Panc1 (cell line): ENCODE measurements around the gene ESRRG. TPM values are rescaled to one million over a fixed set of nuclear protein-coding genes. Genes with fewer than 3 reads are reported as not detected.

Source experiments
- ATAC-seq: fragments of 200-7000 bp; cut with Tn5 transposase; 2 replicates; pipeline ENCODE4 v1.9.1; 2020; ENCODE audit warnings: mild to moderate bottlenecking, moderate library complexity
- BruUV-seq: library from RNA; stranded (reverse); fragments of 400-500 nt; replicated peaks from 2 replicates; lab custom pipeline; 2021; lab: Mats Ljungman, UMichigan
- CTCF ChIA-PET: fragments of 300-600 bp; sonication (Branson Sonifier 250); formaldehyde crosslinking; loops from one replicate; lab custom pipeline; 2022; ENCODE audit warnings: antibody characterized with exemption; lab: Charles Lee
- POLR2A ChIA-PET: fragments of 300-600 bp; sonication (Branson Sonifier 250); formaldehyde crosslinking; loops from one replicate; lab custom pipeline; 2022; ENCODE audit warnings: antibody characterized with exemption; lab: Charles Lee
- DNase-seq: peaks from one replicate; pipeline ENCODE4 v3.0.0-alpha.2; 2010; ENCODE audit warnings: low read depth, low spot score
- H3K27ac ChIP-seq: 2 replicates; pipeline ENCODE4 v1.5.1; 2011; ENCODE audit warnings: mild to moderate bottlenecking, low read length, inconsistent platforms
- H3K27me3 ChIP-seq: fragments of 200-500 bp; sonication (Bioruptor generic); 2 replicates; pipeline ENCODE4 v1.6.0; 2014; ENCODE audit warnings: low read length, inconsistent platforms; ENCODE audit not compliant: control insufficient read depth, insufficient read depth
- H3K36me3 ChIP-seq: fragments of 200-500 bp; sonication (Bioruptor generic); 2 replicates; pipeline ENCODE4 v1.5.1; 2014; ENCODE audit warnings: inconsistent platforms, mild to moderate bottlenecking, low read length, moderate library complexity; ENCODE audit not compliant: control insufficient read depth, insufficient read depth
- H3K4me1 ChIP-seq: 2 replicates; pipeline ENCODE4 v1.5.1; 2011; ENCODE audit warnings: inconsistent platforms, mild to moderate bottlenecking, low read length, moderate library complexity; ENCODE audit not compliant: control insufficient read depth, insufficient read depth
- H3K4me3 ChIP-seq, 2 experiments: 2 replicates each; pipeline ENCODE4 v1.5.1; 2011 to 2012; ENCODE audit warnings: low read depth in 2 of 2, low read length in 2 of 2, mild to moderate bottlenecking in 2 of 2, inconsistent platforms in 1 of 2, moderate library complexity in 1 of 2
- H3K9me3 ChIP-seq: fragments of 200-500 bp; sonication (Bioruptor generic); 2 replicates; pipeline ENCODE4 v1.5.1; 2014; ENCODE audit warnings: low read depth, mild to moderate bottlenecking, inconsistent platforms, low read length, moderate library complexity; ENCODE audit not compliant: control insufficient read depth, insufficient read depth
- POLR2AphosphoS5 ChIP-seq: IDR thresholded peaks from 2 replicates; pipeline ENCODE4 v1.6.1; 2012; ENCODE audit warnings: mild to moderate bottlenecking, low read depth, low read length, moderate library complexity
- SIN3A ChIP-seq: IDR thresholded peaks from 2 replicates; pipeline ENCODE4 v1.6.1; 2012; ENCODE audit warnings: low read depth, mild to moderate bottlenecking, low read length, moderate library complexity, borderline replicate concordance; ENCODE audit not compliant: insufficient read depth
- TCF7L2 ChIP-seq: IDR thresholded peaks from 2 replicates; pipeline ENCODE4 v1.6.1; 2011; ENCODE audit warnings: mild to moderate bottlenecking, low read depth, low read length, inconsistent platforms
- in situ Hi-C: cut with HindIII; loops from 2 replicates; pipeline ENCODE4 v1.10.0; 2016; ENCODE audit warnings: low sequenced_read_pairs, low pct_unique_long_range_greater_than_20kb
- intact Hi-C: fragments of 100-400 bp; cut with micrococcal nuclease; formaldehyde crosslinking; loops from one replicate; pipeline ENCODE4 v1.10.0; 2022; ENCODE audit not compliant: unreplicated experiment
- total RNA-seq: library from RNA; stranded (reverse); gene quantifications from one replicate; pipeline ENCODE4 v1.2.1, GENCODE V29; 2021; ENCODE audit not compliant: unreplicated experiment
- TF ChIP-seq, protein P1 (sequence below), 2 experiments: IDR thresholded peaks; 2 replicates each; pipeline ENCODE4 v1.6.1; 2011 to 2012; ENCODE audit warnings: low read depth in 2 of 2, control low read depth in 1 of 2, low read length in 1 of 2, mild to moderate bottlenecking in 1 of 2, moderate library complexity in 1 of 2; ENCODE audit not compliant: insufficient read depth in 1 of 2
- TF ChIP-seq, protein P2 (sequence below): fragments of 450-650 bp; IDR thresholded peaks from 2 replicates; pipeline ENCODE4 v1.5.1; 2017; ENCODE audit warnings: mild to moderate bottlenecking

The ESRRG gene
- total RNA-seq, 1 experiment from 2014 or later, result not detected

DNA sequence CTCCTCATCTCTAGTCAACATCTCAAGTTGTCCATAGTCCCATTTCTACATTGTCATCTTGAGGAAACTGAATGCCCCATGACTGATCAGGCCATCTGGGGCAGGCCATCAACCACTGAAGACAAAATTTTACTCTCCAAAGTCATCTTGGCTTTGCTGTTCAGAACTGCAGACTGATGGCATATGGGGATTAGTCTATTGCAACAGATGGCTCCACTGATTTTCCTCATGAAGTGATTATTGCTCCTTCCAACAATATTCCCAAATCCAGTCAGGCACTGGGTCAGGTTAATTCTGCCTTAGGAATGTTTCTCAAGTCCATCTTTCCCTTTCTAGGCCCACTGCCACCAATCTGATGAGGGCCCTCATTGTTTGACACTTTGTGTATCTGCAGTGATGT, 101.7 kb downstream of the ESRRG start:
- CTCF ChIA-PET, result no interaction called here
- intact Hi-C loops, result no loop called here
- no TSS peak for BruUV-seq
- no peak overlapping the region for H3K4me3 ChIP-seq
- in situ Hi-C loops, result no loop called here
- ATAC-seq (no peak), DNase-seq (no peak)
- no peak for TF ChIP-seq TCF7L2
- TF ChIP-seq, protein P1, sequence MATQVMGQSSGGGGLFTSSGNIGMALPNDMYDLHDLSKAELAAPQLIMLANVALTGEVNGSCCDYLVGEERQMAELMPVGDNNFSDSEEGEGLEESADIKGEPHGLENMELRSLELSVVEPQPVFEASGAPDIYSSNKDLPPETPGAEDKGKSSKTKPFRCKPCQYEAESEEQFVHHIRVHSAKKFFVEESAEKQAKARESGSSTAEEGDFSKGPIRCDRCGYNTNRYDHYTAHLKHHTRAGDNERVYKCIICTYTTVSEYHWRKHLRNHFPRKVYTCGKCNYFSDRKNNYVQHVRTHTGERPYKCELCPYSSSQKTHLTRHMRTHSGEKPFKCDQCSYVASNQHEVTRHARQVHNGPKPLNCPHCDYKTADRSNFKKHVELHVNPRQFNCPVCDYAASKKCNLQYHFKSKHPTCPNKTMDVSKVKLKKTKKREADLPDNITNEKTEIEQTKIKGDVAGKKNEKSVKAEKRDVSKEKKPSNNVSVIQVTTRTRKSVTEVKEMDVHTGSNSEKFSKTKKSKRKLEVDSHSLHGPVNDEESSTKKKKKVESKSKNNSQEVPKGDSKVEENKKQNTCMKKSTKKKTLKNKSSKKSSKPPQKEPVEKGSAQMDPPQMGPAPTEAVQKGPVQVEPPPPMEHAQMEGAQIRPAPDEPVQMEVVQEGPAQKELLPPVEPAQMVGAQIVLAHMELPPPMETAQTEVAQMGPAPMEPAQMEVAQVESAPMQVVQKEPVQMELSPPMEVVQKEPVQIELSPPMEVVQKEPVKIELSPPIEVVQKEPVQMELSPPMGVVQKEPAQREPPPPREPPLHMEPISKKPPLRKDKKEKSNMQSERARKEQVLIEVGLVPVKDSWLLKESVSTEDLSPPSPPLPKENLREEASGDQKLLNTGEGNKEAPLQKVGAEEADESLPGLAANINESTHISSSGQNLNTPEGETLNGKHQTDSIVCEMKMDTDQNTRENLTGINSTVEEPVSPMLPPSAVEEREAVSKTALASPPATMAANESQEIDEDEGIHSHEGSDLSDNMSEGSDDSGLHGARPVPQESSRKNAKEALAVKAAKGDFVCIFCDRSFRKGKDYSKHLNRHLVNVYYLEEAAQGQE (IDR thresholded peaks at IDR 0.05; ENCODE audit: insufficient read depth in 1 of 2, low read depth in 2 of 2, low read length in 1 of 2), result no peak
- no peak for TF ChIP-seq SIN3A
- TF ChIP-seq POLR2AphosphoS5, result no peak
- TF ChIP-seq, protein P2, sequence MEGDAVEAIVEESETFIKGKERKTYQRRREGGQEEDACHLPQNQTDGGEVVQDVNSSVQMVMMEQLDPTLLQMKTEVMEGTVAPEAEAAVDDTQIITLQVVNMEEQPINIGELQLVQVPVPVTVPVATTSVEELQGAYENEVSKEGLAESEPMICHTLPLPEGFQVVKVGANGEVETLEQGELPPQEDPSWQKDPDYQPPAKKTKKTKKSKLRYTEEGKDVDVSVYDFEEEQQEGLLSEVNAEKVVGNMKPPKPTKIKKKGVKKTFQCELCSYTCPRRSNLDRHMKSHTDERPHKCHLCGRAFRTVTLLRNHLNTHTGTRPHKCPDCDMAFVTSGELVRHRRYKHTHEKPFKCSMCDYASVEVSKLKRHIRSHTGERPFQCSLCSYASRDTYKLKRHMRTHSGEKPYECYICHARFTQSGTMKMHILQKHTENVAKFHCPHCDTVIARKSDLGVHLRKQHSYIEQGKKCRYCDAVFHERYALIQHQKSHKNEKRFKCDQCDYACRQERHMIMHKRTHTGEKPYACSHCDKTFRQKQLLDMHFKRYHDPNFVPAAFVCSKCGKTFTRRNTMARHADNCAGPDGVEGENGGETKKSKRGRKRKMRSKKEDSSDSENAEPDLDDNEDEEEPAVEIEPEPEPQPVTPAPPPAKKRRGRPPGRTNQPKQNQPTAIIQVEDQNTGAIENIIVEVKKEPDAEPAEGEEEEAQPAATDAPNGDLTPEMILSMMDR, result no peak
- no peaks in the 10 kb centered on the region for H3K4me1 ChIP-seq
- no peaks in the 10 kb centered on the region for H3K36me3 ChIP-seq
- H3K9me3 ChIP-seq, result no peaks in the 10 kb centered on the region
- no peak overlapping the region for H3K27ac ChIP-seq
- POLR2A ChIA-PET, result no interaction called here
- H3K27me3 ChIP-seq, result no peaks in the 10 kb centered on the region; the same call in 1 of the 2 replicates

DNA sequence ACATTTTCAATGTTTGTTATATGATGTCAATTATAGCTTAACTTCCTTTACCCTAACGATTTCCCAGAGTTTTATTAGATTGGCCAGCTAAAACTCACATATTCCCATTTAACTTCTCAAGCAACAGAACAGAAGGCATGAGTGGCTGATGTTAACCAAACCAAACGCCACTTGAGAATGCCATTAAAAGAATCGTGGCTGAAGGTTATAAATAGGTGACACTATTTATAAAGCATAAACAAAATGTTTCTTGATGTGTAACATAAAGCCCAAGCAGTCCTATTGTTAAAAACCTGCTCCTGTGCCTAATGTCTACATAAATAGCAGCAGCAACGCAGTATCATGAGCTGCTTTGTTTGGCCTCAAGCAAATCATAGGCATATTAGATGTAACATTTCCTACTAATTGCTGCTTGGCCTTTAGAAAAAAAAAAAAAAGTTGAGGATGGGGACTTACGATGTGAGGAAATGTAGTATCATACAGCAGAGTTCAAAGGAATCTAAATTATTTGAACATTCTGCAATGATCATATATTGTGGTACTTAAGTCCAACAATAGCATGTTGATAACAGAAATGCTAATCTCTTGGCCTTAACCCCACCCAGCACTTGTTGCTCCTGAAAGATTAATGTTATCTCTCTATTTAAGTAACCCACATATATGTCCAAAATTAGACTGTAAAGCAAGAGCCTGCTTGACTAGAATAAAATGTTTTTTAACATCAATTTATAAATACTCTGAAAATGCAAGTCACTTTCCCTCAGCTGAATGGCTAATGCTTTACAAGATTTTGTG, 106.0 kb downstream of the ESRRG start:
- Histone ChIP-seq H3K4me3 (no peak overlapping the region), H3K4me1 (no peaks in the 10 kb centered on the region), H3K27ac (no peak overlapping the region), H3K9me3 (no peaks in the 10 kb centered on the region), H3K27me3 (no peaks in the 10 kb centered on the region; the same call in 1 of the 2 replicates), H3K36me3 (no peaks in the 10 kb centered on the region)
- ChIA-PET POLR2A (no interaction called here), CTCF (no interaction called here)
- BruUV-seq, result no TSS peak
- in situ Hi-C loops, result no loop called here
- TF ChIP-seq, protein P1 (IDR thresholded peaks at IDR 0.05; ENCODE audit: insufficient read depth in 1 of 2, low read depth in 2 of 2, low read length in 1 of 2), result no peak
- TF ChIP-seq TCF7L2 (no peak), POLR2AphosphoS5 (no peak), SIN3A (no peak)
- TF ChIP-seq, protein P2, result no peak
- intact Hi-C loops, result no loop called here
- ATAC-seq (no peak), DNase-seq (no peak)
